Amniotic epithelial cell (primary cell): Measurements from ENCODE around the gene IRF2BPL.
"Not testable (repeated sequence)": the region's sequence is repeated elsewhere in the genome, so short reads cannot be mapped to it uniquely, and the experiment has no call there.

Experiments
- DNase-seq: peaks from one replicate; pipeline ENCODE4 v3.0.0-alpha.2; 2010; ENCODE audit warnings: low read depth

IRF2BPL gene

DNA sequence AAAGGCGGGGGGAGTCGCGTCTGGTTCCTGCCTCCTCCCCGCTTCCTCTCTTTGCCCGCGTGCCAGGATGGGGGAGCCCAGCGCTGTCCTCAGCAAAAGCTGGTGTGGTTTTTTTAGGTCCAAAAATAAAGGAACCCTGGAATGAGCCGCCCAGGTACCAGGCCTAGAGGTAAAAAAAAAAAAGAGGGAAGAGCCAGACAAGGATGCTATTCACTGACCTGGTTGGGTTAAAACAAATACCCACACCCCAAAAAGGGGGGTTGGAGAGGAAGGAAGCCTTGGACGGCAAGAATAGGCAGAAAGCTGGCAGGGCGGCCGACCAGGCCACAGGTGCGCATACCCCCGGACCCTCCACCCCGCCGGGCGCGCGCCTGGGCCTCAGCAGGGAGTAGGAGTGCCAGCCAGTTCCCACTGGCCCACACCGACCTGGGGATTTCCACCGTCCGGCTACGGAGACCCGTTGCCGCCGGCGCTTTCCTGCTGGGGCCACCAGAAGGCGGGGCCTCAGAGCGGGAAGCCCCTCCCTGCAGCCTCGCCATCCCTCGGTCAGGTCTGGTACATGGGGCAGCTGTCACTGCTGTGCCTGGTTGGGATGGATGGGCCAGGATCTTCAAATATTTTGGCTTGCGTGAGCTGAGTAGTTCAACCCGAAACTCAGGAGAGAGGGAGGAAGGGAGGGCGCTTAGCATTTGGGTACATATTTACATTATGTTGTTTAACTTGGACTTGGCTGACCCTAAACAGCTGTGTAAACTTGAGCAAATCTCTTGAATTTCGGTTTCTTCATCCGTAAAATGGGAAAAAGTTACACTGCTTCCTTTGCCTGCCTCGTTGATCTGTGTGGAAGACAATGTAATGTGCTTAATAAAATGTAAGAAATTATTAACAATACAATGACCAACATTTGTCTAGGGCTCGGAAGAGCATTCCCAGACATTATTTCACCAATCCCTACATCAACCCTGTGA is 5.4 kb upstream of the IRF2BPL start:
- DNase-seq, result peak; percentile 68

DNA sequence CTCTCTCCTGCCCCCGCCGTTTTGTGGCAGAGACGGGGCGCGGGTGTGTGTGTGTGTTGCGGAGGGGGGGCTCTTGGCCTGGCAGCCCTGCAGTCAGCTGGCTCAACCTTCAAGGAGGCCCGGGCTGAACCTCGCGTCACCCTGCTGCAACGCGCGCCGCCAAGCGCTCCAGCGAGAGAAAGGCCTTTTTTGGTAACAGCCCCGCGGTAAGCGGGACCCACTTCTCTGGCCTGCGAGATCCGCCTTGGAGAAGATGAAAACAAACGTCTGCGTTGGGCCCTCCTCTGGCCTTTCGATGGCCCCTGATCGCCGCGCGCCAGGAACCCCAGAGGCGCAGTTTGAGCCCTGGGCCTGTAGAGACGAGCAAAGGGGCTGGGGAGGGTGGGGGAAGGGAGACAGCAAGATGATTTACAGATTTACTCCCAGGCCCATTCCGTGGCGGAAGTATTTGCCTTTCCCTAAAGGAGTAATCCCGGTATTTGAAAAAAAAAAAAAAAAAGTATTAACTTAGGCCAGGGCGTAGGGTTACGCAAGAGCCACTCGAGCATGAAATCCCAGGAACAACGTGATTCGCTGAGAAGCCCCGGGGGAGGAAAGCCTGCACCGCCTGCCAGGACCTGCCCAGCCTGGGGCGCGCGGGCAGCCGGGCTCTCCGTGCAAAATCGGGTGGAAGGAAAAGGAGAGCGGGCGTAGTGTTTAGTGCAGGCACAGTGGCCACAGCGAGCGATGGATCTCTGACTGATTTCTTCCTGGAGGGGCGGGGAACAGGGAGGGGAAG is 4.5 kb upstream of the IRF2BPL start:
- peak; percentile 100 for DNase-seq

GRCh38 chr14:77032491-77032843 is 4.0 kb upstream of the IRF2BPL start:
- DNase-seq, result no peak

DNA sequence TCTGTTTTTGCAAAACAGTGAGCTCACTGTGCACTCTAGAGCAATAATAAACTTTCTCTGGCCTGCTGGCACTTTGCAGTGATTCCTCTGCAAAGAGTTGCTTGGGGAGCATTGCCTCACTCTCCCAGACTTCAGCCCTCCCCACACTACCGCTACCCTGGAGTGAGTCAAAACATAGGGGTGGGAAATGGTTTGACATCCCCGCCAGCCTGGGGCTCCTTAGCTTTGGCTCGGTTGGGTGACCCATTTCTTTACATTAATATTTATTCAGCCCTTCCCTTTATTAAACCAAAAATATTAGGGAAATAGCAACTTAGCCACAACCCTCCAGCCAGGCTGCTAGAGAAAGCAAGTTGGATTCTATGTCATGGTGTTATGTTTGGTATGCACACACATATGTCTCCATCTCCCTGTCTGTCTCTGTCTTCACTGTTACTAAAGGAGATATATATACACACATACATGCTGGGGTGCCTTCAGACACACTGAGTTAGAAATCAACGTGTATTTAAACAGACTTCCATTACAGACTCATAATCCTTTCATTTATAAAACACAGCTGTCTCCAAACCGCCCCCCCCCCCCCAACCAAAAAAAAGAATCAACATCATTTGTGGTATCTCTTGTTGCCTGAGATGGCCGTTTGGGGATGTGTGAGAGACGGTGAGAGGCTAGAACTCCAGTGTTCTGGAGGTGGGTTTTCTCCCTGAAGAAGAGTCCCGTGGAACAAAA is 3.4 kb upstream of the IRF2BPL start:
- DNase-seq, result peak; percentile 85

GRCh38 chr14:77027538-77028383 is 747 bp downstream of the IRF2BPL start:
- peak; percentile 79 for DNase-seq

- DNase-seq, result peak; percentile 52
Observed at GRCh38 chr14:77026930-77027537, 1.5 kb downstream of the IRF2BPL start.

DNA sequence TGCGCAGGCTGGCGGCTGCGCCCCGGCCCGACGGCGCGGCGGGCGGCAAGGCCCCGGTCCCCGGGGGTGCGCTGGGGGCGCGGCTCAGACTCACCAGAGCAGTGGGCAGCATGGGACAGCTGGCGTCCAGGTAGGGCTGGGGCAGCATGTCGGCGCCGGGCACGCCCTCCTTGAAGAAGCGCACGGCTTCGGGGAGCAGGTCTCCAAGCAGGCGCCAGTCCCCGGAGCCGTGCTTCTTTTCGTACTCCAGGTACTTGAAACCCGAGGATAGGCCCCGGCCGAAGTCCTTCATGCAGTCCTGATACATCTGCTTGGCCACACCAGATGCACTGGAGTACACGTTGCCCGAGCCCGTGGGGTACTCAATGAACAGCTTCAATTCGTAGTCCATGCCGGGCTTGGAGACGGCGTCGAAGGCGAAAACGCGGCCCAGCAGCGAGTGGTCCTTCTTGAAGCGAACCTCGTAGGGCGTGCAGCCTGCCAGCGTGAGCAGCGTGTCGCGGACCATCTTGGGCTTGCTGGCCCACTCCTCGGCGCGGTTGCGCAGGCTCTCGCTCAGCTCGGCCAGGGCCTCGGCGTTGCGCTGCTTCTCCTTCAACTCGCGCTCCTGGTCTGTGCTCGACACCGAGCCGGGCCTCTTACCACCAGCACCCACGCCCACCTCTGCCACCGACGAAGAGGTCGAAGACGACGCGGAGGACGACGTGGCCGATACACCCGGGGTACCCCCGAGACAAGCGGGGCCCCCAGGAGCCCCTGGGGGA is 2.2 kb downstream of the IRF2BPL start:
- peak; percentile 45 for DNase-seq

DNA sequence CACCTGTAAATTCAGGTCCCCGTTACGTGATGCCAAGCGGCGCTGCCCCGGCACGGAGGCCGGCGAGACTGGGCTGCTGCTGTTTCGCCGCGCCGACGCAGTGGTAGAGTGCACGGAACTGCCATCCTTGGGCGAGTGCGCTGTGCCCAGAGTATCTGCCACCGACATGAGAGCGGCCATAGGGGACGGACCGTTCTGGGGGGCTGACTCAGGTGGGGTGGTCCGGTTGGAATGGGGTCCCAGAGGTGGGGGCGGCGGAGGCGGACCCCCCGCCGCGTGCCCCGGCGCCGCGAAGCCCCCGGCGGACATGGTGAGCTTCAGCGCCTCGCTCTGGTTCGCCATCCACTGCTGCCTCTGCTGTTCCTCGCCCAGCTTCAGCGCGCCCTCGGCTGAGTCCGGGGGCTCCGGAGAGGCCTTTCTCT is 2.8 kb downstream of the IRF2BPL start:
- DNase-seq, result no peak

DNA sequence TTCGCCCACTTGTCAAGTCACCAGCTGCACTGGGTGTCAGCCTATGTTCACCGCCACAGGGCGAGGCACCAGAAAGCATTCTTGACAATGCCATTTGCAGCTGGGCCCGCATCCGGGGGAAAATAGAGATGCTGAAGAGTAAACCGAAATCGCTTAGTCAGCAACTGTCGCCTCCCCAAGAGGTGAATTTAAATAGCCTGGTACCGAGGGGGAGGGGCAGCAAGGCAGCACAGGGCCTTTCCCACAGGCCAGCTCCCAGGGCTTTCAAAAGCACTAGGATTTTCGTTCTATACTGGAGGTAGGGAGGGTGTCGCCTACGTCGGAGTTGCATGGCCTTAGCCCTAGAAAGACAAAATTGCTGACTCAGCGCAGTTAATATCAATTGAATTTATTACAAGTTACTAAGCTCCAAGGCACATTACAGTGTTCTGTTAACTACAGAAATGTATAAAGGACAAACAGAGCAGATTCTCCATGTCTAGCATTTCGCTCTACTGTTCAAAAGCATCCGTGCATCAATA is 4.3 kb downstream of the IRF2BPL start:
- peak; percentile 43 for DNase-seq

GRCh38 chr14:77023001-77023996 is 5.2 kb downstream of the IRF2BPL start:
- peak; percentile 51 for DNase-seq

- DNase-seq, result no peak
Observed at GRCh38 chr14:77022236-77022852, 6.2 kb downstream of the IRF2BPL start.

- DNase-seq, result not testable (repeated sequence)
Observed at GRCh38 chr14:77021424-77021823, 7.1 kb downstream of the IRF2BPL start.

DNA sequence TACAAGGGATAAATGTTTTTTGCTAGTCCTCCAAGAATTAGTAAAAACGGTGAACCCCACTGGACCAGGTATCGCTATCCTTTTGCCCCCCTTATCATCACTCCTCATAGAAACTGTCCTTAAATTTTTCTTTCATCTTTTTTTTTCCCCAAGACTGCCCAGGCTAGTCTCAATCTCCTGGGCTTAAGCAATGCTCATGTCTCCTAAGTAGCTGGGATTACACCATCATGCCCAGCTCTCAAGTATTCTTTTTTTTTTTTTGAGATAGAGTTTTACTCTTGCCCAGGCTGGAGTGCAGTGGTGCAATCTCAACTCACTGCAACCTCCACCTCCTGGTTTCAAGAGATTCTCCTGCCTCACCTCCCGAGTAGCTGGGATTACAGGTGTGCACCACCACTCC is 9.7 kb downstream of the IRF2BPL start:
- peak; percentile 83 for DNase-seq

DNA sequence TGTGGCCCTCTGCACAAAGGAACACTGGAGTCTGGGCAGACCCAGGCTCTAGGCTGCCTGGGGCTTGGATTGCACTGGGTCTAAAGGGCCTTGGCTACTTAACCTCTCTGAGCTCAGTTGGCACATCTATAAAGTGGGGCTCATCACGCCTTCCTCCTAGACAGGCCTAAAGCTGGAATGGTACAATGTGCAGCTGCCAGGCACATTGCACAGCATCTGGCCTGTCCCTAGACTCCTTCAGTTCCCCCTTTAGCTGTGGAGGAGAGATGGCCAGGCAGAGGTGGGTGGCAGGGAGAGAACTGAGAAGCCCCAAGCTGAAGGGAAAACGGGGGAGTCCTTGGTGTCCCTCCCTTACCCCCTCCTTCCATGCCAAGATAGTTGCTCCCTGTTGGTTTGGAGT is 10.8 kb downstream of the IRF2BPL start:
- DNase-seq, result no peak

DNA sequence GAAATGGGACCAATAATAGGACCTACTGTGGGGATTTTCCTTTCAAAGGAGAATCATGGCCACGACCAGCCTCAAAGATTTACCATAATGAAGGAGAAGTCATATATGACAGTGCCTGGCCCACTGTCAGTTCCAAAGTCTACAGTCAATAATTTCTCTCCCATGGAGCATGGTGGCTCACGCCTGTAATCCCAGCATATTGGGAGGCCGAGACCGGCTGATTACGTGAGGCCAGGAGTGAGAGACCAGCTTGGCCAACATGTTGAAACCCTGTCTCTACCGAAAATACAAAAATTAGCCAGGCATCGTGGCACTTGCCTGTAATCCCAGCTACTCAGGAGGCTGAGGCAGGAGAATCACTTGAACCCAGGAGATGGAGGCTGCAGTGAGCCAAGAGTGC is 13.8 kb downstream of the IRF2BPL start:
- DNase-seq, result no peak

DNA sequence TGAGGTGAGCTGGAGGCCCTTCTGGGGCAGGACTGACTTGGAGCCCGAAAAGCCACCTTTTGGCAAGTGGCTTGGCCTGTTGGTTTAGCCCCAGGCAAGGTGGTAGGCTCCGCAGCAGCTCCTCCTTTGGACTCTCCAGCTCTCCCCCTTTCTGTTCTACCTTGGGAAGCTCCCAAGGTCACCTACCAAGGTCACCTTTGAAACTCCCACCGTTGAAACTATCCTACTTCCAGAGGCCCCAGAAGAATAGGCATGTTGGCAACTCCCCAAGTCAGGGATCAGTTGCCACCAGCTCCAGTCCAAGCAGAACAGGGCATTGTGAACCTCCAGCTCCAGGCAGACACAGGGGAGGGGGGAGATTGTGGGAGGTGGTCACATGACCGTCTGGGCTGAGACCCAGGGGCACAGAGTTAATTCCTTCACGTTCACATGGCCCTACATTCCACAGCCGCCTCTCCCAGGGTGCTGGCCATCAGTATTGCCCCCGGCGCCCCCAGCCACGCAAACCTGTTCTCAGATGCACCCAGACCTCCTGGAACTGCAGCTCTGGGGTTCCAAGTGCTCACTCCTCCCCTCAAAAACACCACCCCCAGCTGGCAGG is 14.4 kb downstream of the IRF2BPL start:
- peak; percentile 61 for DNase-seq

DNA sequence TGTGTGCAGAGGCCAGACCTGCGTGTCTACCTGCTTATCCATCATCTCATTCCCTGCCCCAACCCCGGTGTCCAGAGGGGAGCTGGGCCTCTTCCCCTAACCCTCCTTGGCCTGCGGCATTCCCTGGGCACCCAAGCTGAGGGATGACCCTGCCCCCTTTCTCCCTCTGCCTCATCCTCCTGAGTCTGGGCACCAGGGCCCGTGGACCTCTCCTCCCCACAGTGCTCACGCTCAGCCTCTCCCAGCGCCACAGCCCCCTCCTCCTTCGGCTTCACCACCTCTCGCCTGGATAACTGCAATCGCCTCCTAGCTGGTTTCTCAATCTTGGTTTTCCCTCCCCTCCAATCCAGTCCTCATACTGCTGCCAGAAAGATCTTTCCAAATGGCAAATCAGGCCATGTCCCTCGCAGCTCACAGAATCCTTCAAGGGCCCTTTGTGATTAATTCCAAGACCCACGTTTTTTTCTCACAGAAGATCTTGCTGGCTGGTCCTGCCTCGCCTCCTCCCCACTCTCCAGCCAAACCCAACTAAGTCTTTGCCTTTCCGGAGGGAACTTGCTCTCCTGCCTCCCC is 16.2 kb downstream of the IRF2BPL start:
- no peak for DNase-seq
